Hepatocyte (in vitro differentiated cells): ENCODE measurements around the gene SEMA3A.

Source experiments
- CTCF ChIP-seq: fragments of 200-600 bp; sonication (generic); IDR thresholded peaks from 2 replicates; pipeline ENCODE4 v1.5.1; 2016; ENCODE audit warnings: antibody characterized with exemption, mild to moderate bottlenecking; ENCODE audit not compliant: poor library complexity
- EZH2 ChIP-seq: fragments of 200-600 bp; sonication (generic); IDR thresholded peaks from 2 replicates; pipeline ENCODE4 v1.6.1; 2016; ENCODE audit warnings: antibody characterized with exemption, mild to moderate bottlenecking, borderline replicate concordance

- TF ChIP-seq CTCF (no peak), EZH2 (no peak)
These were observed 108.6 kb downstream of the SEMA3A start for GRCh38 chr7:84085998-84086397.
